Stimulated activated CD4-positive, alpha-beta T cell treated with anti-CD3 and anti-CD28 coated beads, Interleukin-2, amount 100 ng/mL, for 48 hours (primary cell): ENCODE data around the gene UQCC2.

Source experiments
- DNase-seq, 2 donors: peaks; one replicate each; pipeline ENCODE4 v3.0.0-alpha.2; 2020

Gene UQCC2

DNA sequence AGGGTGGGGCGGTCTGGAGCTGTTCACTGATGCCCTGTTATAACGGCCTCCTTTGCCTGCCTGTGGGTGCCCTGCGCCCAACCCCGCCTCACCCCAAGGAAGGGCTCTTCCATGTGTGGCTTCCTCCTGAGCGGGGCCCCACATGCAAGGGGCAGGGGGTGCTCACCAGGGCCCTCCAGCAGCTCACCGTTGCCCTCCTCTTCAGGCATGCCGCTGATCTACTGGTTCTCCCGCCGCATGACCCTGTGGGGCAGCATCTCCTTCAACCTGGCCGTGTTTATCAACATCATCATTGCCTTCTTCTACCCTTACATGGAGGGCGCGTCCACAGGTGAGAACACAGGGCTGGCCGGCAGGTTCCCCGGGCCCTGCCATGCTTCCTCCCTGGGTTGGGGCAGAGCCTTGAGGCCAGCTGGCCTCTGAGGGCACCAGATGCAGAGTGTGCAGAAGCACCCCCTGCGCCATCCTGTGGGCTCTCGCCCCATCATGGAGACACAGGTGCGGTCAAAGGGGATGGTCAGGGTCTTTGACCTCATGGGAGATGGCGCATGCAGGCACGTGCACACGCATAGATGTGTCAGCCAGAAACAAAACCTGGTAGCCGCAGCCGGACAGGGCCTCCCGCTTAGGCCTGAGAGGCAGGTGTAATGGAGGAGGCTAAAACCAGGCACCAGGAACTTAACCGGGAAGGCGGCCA lies 22.9 kb downstream of the UQCC2 start:
- no peak for DNase-seq

DNA sequence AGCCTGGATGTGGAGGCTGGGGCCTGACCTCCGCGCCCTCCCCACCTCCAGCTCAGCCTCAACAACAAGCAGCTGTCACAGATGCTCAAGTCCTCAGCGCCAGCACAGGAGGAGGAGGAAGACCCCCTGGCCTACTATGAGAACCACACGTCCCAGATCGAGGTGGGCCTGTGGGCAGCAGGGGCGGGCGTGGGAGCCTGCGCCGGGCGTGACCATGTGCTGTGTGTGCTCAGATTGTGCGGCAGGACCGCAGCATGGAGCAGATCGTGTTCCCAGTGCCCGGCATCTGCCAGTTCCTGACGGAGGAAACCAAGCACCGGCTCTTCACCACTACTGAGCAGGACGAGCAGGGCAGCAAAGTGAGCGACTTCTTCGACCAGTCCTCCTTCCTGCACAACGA lies 23.5 kb downstream of the UQCC2 start:
- DNase-seq, result no peak

DNA sequence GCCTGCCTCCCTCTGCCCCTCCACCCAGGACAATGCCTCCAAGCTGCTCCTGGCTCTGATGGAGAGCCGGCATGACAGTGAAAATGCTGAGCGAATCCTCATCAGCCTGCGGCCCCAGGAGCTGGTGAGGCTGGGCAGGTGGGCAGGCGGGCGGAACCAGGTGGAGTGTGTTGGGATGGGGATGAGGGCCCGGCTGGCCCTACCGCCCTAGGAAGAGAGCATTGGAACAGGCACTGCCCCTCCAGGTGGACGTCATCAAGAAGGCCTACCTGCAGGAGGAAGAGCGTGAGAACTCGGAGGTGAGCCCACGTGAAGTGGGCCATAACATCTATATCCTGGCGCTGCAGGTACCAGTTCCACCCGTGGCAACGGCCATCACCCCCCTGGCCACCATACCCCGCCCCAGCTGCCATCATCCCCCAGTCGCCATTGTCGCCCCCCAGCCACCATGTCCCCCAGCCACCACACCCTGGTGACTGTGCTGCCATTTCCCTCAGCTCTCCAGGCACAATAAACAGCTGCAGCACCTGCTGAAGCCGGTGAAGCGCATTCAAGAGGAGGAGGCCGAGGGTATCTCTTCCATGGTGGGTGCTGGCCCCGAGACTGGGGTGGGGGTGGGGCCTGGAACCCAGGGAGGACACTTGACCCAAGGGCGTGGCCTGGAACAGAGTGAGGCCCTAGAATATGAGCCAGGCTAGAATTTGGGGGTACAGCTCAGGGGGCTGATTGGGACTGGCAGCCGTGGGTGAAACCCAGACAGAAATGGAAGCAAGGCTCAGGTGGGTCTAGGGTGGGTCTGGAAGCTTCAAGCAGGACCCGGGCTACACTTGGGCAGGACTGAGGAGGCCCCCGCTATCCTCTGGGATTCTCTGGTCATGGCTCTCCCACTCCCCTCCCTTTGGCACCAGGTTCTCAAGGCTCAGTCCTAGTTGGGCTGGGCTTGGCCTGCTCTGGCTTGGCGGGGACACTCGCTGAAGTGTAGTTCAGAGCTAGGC lies 24.2 kb downstream of the UQCC2 start:
- DNase-seq, result no peak

DNA sequence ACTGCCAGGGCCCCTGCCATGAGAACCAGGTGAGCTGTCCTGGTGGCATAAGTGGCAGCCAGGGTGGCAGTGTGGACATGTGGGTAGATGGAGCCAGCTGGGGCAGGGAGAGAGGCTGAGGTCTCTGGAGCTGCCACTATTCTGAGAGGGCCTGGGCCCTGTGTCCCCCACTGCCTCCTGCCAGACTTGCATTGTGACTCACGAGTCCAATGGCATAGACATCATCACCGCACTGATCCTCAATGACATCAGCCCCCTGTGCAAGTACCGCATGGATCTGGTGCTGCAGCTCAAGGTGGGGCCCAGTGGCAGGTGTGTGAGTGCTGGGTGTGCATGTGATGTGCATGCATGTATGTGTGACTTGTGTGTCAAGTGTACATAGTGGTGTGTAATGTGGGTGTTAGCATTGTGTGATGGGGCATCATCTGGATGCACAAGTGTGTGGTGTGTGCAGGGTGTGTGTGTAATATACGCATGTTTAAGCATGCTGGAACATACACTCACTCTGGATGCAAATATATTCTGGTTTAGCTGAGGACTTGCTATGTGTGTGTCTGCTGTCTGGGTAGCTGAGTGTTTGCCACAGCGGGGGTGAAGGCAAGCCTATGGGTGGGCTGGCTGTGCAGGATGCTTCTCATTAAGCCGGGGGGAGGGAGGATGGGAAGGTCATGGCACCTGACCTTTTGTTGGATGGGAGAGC lies 25.1 kb downstream of the UQCC2 start:
- DNase-seq, result no peak

DNA sequence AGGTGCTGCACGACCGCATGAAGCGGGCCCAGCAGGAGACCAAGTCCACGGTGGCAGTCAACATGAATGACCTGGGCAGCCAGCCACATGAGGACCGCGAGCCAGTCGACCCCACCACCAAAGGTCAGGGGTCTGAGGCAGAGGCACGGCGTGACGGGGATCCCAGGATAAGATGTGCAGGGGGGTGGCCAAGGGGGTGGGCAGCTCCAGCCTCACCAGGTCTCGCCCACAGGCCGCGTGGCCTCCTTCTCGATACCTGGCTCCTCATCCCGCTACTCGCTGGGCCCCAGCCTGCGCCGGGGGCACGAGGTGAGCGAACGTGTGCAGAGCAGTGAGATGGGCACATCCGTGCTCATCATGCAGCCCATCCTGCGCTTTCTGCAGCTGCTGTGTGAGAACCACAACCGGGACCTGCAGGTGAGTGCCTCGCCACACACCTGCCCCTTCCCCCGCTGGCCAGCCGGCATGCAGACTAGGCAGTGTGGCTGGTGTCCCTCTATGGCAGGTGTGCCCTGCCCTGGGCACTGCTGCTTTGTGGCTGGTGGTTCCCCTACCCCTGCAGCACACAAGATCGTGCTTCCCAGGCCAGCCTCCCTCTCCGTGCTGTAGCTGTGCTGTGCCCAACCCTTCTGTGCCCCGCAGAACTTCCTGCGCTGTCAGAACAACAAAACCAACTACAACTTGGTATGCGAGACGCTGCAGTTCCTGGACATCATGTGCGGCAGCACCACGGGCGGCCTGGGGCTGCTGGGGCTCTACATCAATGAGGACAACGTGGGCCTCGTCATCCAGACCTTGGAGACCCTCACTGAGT lies 25.9 kb downstream of the UQCC2 start:
- DNase-seq, result no peak

DNA sequence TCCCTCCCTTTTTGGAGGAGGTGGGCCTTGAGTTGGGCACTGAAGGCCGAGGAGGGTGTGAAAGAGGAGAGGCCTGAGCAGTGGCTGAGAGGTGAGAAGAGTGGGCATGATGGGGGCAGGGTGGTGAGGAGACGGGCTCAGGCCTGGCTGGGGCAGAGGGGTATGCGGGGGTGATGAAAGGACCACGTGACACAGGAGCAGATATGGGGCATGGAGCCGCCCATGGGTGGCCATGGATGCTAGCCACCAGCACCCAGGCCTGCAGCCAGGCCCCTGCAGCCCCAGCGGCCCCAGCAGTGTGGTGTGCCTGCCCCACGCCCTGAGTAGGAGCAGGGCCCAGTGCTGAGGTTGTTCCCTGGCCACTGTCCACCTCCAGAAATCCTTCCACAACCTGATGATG lies 26.5 kb downstream of the UQCC2 start:
- no peak for DNase-seq

DNA sequence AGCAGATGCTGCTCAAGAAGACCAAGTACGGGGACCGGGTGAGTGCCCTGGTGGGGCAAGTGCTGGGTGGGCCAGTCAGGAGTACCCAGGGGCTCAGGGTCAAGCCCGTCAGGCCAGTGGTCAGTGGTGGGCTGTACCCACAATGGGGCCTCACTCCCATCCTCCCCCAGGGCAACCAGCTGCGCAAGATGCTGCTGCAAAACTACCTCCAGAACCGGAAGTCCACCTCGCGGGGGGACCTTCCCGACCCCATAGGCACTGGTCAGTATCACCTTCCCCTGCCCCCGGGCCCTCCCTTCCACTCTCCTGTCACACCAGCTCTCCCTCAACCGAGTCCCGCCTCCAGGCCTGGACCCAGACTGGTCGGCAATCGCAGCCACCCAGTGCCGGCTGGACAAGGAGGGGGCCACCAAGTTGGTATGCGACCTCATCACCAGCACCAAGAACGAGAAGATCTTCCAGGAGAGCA lies 27.0 kb downstream of the UQCC2 start:
- no peak for DNase-seq

DNA sequence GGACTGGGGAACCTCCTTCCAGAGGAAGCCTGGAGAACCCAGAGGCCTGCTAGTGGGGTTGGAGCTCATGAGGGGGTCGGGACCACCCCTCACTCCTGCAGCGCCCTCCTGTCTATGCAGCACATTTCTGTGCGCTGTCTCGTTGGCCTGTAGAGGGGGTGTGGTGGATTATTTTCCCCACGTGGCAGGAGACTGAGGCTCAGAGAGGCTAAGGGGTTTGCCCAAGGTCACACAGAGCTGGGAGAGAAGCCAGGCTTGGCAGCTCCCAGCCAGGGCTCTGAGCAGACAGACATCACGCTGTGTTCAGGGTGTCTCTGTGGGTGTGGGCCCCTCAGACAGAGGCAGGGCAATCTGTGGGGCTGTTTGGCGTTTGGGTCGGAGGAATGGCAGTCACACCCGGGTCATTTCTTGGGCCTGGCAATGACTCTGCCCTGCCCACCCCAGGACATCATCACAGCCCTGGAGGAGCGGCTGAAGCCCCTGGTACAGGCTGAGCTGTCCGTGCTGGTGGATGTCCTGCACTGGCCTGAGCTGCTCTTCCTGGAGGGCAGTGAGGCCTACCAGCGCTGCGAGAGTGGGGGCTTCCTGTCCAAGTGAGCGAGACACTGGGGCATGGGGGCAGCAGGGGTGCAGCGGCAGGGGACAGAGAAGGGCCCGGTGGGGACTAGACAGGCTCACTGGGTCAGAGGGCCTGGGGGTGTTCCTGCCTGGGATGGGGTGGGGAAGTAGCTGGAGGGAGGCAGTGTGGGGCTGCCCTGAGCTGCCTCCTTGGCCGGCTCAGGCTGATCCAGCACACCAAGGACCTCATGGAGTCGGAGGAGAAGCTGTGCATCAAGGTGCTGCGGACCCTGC lies 27.7 kb downstream of the UQCC2 start:
- no peak for DNase-seq

DNA sequence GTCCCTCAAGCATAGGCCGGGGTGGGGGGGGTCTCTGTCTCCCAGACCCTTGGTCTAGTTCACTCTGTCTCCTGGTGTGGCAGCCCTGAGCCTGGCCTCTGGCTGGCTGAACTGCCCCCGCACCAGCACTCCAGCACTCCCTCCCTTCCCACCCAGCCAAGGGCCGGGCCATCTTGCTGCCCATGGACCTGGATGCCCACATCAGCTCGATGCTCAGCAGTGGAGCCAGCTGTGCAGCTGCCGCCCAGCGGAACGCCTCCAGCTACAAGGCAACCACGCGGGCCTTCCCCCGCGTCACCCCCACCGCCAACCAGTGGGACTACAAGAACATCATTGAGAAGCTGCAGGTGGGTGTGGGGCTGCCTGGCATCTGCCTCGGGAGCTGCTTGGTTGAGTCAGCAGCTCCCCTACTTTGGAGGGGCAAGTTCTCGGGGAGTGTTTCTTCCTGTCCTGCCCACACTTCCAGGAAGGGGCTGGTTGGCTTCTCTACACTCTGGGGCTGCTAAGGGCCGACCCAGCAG lies 28.4 kb downstream of the UQCC2 start:
- no peak for DNase-seq

DNA sequence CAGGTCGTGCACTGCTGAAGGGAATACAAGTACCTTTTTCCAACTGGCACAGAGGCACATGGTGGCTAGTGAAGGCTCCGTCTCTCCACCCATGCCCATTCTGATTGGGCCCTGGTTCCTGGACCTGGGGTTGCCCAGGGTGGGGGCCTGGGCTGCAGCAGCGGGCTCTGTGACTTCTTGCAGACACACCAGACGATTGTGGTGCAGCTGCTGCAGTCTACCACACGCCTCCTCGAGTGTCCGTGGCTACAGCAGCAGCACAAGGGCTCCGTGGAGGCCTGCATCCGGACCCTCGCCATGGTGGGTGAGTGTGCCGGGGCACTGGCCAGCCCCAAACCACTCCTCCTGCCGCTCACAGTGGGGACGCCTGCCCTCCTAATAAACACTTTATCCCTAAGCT lies 29.2 kb downstream of the UQCC2 start:
- no peak for DNase-seq

DNA sequence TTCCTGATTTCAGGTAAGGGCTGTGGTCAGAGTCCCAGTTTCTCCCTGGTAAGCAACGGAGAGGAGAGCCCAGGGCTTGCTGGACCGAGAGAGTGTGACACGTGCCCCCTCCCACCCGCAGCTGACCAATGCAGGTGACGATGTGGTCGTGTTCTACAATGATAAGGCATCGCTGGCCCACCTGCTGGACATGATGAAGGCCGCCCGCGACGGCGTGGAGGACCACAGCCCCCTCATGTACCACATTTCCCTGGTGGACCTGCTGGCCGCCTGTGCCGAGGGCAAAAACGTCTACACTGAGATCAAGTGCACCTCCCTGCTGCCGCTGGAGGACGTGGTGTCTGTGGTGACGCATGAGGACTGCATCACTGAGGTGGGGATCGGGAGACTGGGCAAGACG lies 31.7 kb downstream of the UQCC2 start:
- DNase-seq, result no peak

DNA sequence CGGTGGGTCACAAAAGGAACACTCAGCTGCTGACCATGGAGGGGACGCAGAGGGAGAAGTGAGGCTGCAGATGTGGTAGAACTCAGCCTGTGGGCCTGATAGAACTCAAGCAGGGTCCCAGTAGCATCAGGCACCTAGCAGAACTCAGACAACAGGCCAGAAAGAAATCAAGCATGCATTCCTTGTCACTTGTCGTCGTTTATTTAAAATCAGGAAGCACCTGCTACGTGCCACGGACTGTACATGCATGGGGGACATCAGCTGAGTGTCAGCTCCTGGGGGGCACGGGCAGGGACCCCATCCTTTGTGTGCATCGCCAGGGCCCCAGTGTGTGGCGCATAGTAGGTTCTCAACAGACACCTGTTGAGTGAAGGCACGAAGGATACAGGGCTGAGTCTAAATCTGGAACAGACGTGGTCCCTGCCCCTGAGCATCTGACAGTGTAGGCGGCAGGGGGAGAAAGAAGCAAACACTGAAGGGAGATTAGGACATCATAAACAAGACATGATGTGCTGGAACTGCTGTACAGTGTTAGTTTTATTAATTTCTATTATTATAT lies 32.5 kb downstream of the UQCC2 start:
- no peak for DNase-seq

DNA sequence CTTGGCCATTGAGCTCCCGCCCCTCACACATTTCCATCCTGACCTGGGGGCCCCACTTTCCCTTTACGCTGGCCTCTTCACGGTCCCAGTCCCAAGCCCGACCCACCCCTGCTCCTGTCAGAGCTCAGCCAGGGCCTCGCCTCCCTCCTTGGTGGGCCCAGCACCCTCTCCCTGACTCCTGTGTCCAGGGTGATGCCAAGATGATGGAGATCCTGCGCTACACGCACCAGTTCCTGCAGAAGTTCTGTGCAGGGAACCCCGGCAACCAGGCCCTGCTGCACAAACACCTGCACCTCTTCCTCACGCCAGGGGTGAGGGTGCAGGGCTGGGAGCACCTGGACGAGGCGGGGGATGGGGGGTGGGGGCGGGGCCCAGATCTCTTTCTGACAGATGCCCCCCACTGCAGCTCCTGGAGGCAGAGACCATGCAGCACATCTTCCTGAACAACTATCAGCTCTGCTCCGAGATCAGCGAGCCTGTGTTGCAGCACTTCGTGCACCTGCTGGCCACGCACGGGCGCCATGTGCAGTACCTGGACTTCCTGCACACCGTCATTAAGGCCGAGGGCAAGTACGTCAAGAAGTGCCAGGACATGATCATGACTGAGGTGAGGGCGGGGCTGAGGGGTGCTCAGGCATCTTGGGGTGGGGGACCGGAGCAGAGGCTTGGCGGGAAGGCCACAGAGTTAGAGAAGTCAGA lies 33.1 kb downstream of the UQCC2 start:
- no peak for DNase-seq

DNA sequence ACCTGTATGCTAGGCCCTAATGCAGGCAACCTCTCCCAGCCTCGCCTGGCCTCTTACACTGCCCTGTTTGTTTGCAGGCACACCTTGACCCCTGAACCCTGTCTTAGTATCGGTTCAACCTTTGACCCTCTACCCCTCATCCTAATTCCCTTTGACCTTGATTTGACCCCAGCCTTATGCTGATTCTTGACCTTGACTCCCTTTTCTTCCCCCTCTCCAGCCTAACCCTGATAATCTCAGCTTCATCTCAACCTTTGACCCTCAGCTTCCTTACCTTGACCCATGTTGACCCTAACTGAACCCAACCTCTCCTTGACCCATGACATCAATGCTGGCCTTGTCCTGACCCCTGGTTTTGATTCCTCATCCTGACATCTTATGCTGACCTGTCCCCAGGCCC lies 33.8 kb downstream of the UQCC2 start:
- no peak for DNase-seq

DNA sequence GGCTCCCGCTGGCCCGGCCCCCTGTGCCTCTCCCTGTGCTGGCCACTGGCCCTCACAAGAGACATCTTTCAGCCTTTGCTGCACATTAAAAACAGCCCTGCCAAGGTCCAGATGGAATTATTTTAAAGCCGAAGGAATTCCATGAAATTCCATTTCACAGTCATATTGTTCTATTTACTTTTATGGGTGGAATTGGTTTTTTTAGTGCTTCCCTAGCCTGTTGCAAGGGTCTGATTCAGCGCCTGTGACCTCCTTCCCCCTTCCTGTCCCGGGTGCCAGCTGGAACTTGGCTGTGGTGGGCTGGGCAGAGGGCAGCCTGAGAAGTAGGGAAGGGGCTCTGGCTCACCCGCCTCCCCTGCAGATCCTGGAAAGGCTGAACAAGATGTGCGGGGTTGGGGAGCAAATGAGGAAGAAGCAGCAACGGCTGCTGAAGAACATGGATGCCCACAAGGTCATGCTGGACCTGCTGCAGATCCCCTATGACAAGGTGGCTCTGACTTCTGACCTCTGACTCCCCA lies 34.3 kb downstream of the UQCC2 start:
- no peak for DNase-seq

DNA sequence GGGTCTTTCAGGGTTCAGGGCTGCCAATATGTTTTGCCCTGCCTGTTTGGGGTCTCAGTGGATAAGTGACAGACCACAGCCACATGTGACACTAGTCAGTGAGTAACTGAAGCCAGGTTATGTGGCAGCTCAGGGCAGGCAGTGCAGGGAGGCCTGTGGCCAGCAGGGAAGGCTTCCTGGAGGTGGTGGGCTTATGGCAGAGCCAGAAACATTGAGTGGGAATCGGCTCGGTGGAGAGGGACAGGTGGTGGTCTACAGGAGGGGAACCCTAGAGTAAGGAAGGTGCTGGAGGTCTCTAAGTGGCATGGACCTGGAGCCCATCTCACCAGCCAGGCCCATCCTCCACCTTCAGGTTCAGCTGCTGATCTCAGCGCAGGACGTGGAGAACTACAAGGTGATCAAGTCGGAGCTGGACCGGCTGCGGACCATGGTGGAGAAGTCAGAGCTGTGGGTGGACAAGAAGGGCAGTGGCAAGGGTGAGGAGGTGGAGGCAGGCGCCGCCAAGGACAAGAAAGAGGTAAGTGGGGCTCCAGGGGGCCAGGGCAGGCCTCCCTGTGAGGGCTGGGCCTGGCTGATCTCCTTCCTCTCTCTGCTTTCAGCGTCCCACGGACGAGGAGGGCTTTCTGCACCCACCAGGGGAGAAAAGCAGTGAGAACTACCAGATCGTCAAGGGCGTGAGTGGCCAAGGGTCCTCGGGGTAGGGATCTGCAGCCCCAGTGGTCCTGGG lies 34.9 kb downstream of the UQCC2 start:
- DNase-seq, result no peak

DNA sequence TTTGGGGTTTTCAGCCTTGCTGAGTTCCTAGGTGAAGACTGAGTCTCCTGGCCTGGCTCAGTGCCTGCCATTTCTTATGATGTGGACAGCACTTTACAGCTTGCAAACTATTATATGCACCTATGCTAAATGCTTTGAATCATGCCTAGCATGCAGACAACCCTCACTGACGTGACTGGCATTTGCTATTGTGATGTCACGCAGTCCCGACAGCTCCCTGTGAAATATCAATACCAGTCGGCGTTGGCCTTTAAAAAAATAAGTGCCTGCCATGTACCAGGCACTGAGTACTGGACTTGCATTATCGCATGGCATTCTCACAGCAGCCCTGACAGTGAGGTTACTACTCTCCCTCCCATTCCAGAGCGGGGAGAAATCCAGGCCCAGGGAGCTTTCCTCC lies 35.5 kb downstream of the UQCC2 start:
- no peak for DNase-seq

DNA sequence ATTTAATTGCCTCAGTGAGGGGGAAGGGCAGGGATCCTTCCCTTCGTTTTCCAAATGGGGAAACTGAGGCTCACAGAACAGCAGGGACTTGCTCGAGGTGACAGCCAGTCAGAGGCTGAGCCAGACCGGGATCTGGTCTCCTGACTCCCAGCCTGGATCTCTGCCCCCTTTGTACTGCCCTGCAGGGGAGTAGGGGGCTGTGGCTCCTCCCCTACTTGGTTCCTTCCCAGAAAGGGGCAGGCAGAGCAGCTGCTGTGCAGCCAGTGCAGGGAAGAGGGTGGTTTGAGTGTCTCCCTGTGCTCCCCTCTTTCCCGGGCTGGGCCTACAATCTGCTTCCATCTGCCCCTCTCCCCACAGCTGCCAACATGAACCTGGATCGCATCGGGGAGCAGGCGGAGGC lies 37.6 kb downstream of the UQCC2 start:
- DNase-seq, result no peak

DNA sequence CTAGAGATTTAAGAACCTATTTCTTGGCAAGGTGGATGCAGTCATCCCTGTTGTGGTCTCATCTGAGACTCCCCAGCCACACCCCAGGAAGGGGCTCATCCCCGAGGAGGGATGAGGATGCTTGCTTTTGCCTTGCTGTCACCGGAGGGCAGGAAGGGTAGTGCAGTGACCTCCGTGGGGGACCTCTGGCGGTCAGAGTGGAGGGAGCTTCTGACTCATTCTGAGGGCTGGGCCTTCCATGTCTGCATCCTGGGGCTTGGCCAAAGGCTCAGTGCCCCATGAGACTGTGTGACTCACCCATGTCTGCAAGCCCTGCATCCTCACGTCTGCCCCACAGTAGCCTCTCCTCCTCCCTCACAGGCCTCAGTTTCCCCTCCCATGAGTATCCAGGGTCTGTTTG lies 38.7 kb downstream of the UQCC2 start:
- no peak for DNase-seq

DNA sequence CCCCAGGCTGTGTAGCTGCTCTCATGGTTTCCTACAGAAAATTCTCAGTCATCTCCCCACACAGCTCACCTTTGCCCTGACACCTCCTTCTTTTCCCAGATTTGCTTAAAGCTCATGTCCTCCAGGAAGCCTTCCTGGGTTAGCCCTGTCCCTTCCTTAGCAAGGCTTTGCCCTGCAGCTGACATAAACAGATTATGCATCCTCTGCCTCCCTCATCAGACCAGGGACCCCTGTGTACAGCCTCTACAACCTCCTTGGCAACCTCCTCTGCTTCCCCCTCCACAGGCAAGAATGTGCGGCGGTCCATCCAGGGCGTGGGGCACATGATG lies 39.8 kb downstream of the UQCC2 start:
- DNase-seq, result no peak
